Activated T-cell treated with anti-CD3 and anti-CD28 coated beads for 4 hours (primary cell): ENCODE results near the gene RABEP1.
A peak's percentile ranks its signal among the peaks of the same experiment; 100 is the strongest.

Experiments
- DNase-seq: peaks from one replicate; pipeline ENCODE4 v3.0.0-alpha.2; 2020

Gene RABEP1

GRCh38 chr17:5282642-5283217, 646 bp downstream of the RABEP1 start:
- DNase-seq: peak; percentile 63

- no peak for DNase-seq
Measured at GRCh38 chr17:5283571-5284315, 1.7 kb downstream of the RABEP1 start.

GRCh38 chr17:5284681-5285080, 2.6 kb downstream of the RABEP1 start:
- no peak for DNase-seq

- no peak for DNase-seq
Measured at GRCh38 chr17:5286846-5287245, 4.8 kb downstream of the RABEP1 start.

- DNase-seq: no peak
Measured at GRCh38 chr17:5291683-5292350, 9.7 kb downstream of the RABEP1 start.

- no peak for DNase-seq
Measured at GRCh38 chr17:5297245-5297644, 15.2 kb downstream of the RABEP1 start.

GRCh38 chr17:5299383-5299782, 17.3 kb downstream of the RABEP1 start:
- no peak for DNase-seq

GRCh38 chr17:5304636-5305035, 22.6 kb downstream of the RABEP1 start:
- DNase-seq: no peak

GRCh38 chr17:5309851-5310250, 27.8 kb downstream of the RABEP1 start:
- no peak for DNase-seq

GRCh38 chr17:5325851-5326250, 43.8 kb downstream of the RABEP1 start:
- DNase-seq: no peak

- DNase-seq: no peak
Measured at GRCh38 chr17:5329784-5330557, 47.9 kb downstream of the RABEP1 start.

GRCh38 chr17:5330981-5331380, 48.9 kb downstream of the RABEP1 start:
- no peak for DNase-seq

- no peak for DNase-seq
Measured at GRCh38 chr17:5331506-5331905, 49.4 kb downstream of the RABEP1 start.

GRCh38 chr17:5344914-5345313, 62.8 kb downstream of the RABEP1 start:
- DNase-seq: no peak

- DNase-seq: no peak
Measured at GRCh38 chr17:5352681-5353289, 70.7 kb downstream of the RABEP1 start.

- DNase-seq: no peak
Measured at GRCh38 chr17:5354310-5354709, 72.2 kb downstream of the RABEP1 start.

GRCh38 chr17:5354886-5355415, 72.9 kb downstream of the RABEP1 start:
- DNase-seq: no peak

GRCh38 chr17:5355421-5356129, 73.5 kb downstream of the RABEP1 start:
- no peak for DNase-seq

- DNase-seq: no peak
Measured at GRCh38 chr17:5361426-5361825, 79.3 kb downstream of the RABEP1 start.

- DNase-seq: no peak
Measured at GRCh38 chr17:5362162-5362811, 80.2 kb downstream of the RABEP1 start.

GRCh38 chr17:5364156-5364555, 82.1 kb downstream of the RABEP1 start:
- DNase-seq: no peak

GRCh38 chr17:5364696-5365095, 82.6 kb downstream of the RABEP1 start:
- DNase-seq: no peak
